Sigmoid colon (tissue), 4 donors: ENCODE results near the gene MFAP5.

Source experiments
- CTCF ChIP-seq, 4 experiments: fragments of 450-650 bp in 3 of 4; fragments of 200-600 bp in 1 of 4; IDR thresholded peaks; one replicate each; pipeline ENCODE4 v1.5.1; 2016 to 2019; ENCODE audit warnings: antibody characterized with exemption in 4 of 4, mild to moderate bottlenecking in 3 of 4, moderate library complexity in 2 of 4
- POLR2A ChIP-seq, 2 donors: fragments of 450-650 bp; IDR thresholded peaks; one replicate each; pipeline ENCODE4 v1.6.1; 2016; ENCODE audit warnings: antibody characterized with exemption in 2 of 2, mild to moderate bottlenecking in 2 of 2, moderate library complexity in 2 of 2
- POLR2AphosphoS5 ChIP-seq, 4 donors: sonication (generic); formaldehyde crosslinking; IDR thresholded peaks; one replicate each; pipeline ENCODE4 v1.6.1; 2017; ENCODE audit warnings: antibody characterized with exemption in 4 of 4

GRCh38 chr12:8655421-8655820 lies 7.2 kb downstream of the MFAP5 start:
- no peak for TF ChIP-seq CTCF (IDR thresholded peaks at IDR 0.05)
- no peak for TF ChIP-seq POLR2A (IDR thresholded peaks at IDR 0.05)
- TF ChIP-seq POLR2AphosphoS5 (IDR thresholded peaks at IDR 0.05): no peak
